Trophoblast cell (in vitro differentiated cells and primary cell): ENCODE data around the gene MYPOP.

ENCODE experiments used
- DNase-seq, 2 donors: peaks; one replicate each; pipeline ENCODE4 v3.0.0-alpha.2; 2016
- H2AFZ ChIP-seq: 2 replicates; pipeline ENCODE4 v1.6.1; 2013; ENCODE audit warnings: low read length, moderate library complexity, mild to moderate bottlenecking; ENCODE audit not compliant: insufficient read depth, poor library complexity
- H2AK5ac ChIP-seq: 2 replicates; pipeline ENCODE4 v1.6.1; 2013; ENCODE audit warnings: mild to moderate bottlenecking, low read length
- H2BK120ac ChIP-seq: 2 replicates; pipeline ENCODE4 v1.6.1; 2013; ENCODE audit warnings: low read length, mild to moderate bottlenecking, moderate library complexity; ENCODE audit not compliant: insufficient read depth, poor library complexity
- H2BK12ac ChIP-seq: 2 replicates; pipeline ENCODE4 v1.6.1; 2013; ENCODE audit warnings: mild to moderate bottlenecking, low read length, moderate library complexity
- H2BK5ac ChIP-seq: 2 replicates; pipeline ENCODE4 v1.6.1; 2013; ENCODE audit warnings: low read length, low read depth, moderate library complexity, mild to moderate bottlenecking; ENCODE audit not compliant: poor library complexity
- H3K14ac ChIP-seq: 2 replicates; pipeline ENCODE4 v1.6.1; 2013; ENCODE audit warnings: mild to moderate bottlenecking, low read length
- H3K18ac ChIP-seq: 2 replicates; pipeline ENCODE4 v1.6.1; 2013; ENCODE audit warnings: mild to moderate bottlenecking, low read length
- H3K23ac ChIP-seq: 2 replicates; pipeline ENCODE4 v1.6.1; 2013; ENCODE audit warnings: low read length
- H3K27ac ChIP-seq: 2 replicates; pipeline ENCODE4 v1.5.1; 2013; ENCODE audit warnings: low read depth, mild to moderate bottlenecking, inconsistent platforms, low read length, moderate library complexity
- H3K27me3 ChIP-seq: 2 replicates; pipeline ENCODE4 v1.6.1; 2013; ENCODE audit warnings: inconsistent platforms, mild to moderate bottlenecking, low read length, moderate library complexity; ENCODE audit not compliant: insufficient read depth
- H3K36me3 ChIP-seq, 2 experiments: 1 replicate in 1 of 2; 2 replicates in 1 of 2; pipeline ENCODE4 v1.6.1; 2013; ENCODE audit warnings: low read length in 2 of 2, mild to moderate bottlenecking in 2 of 2, moderate library complexity in 1 of 2; ENCODE audit not compliant: insufficient read depth in 2 of 2, control insufficient read depth in 1 of 2
- H3K4ac ChIP-seq: 2 replicates; pipeline ENCODE4 v1.6.1; 2013; ENCODE audit warnings: low read depth, mild to moderate bottlenecking, low read length, moderate library complexity
- H3K4me1 ChIP-seq, 2 experiments: 1 replicate in 1 of 2; 2 replicates in 1 of 2; pipeline ENCODE4 v1.6.1; 2013; ENCODE audit warnings: low read length in 2 of 2, mild to moderate bottlenecking in 2 of 2, moderate library complexity in 1 of 2; ENCODE audit not compliant: insufficient read depth in 2 of 2, control insufficient read depth in 1 of 2
- H3K4me2 ChIP-seq: 2 replicates; pipeline ENCODE4 v1.6.1; 2013; ENCODE audit warnings: inconsistent platforms, mild to moderate bottlenecking, low read length, moderate library complexity
- H3K4me3 ChIP-seq: 2 replicates; pipeline ENCODE4 v1.5.1; 2013; ENCODE audit warnings: mild to moderate bottlenecking, low read depth, low read length, inconsistent platforms
- H3K79me1 ChIP-seq: one replicate; pipeline ENCODE4 v1.6.1; 2013; ENCODE audit warnings: low read length
- H3K79me2 ChIP-seq: 2 replicates; pipeline ENCODE4 v1.6.1; 2013; ENCODE audit warnings: low read length, mild to moderate bottlenecking; ENCODE audit not compliant: control insufficient read depth, insufficient read depth, poor library complexity
- H3K9ac ChIP-seq: 2 replicates; pipeline ENCODE4 v1.6.1; 2013; ENCODE audit warnings: mild to moderate bottlenecking, low read length
- H3K9me3 ChIP-seq: 2 replicates; pipeline ENCODE4 v1.6.1; 2013; ENCODE audit warnings: low read depth, mild to moderate bottlenecking, control low read depth, inconsistent platforms, low read length; ENCODE audit not compliant: insufficient read depth
- H4K12ac ChIP-seq: 2 replicates; pipeline ENCODE4 v1.6.1; 2013; ENCODE audit warnings: low read depth, mild to moderate bottlenecking, low read length, moderate library complexity
- H4K8ac ChIP-seq: 2 replicates; pipeline ENCODE4 v1.6.1; 2013; ENCODE audit warnings: low read depth, mild to moderate bottlenecking, low read length, moderate library complexity
- H4K91ac ChIP-seq: one replicate; pipeline ENCODE4 v1.6.1; 2013; ENCODE audit warnings: low read depth, mild to moderate bottlenecking, low read length, moderate library complexity
- WGBS: extraction: QIAGEN DNeasy Blood & Tissue Kit; methylation state at CpG from one replicate; pipeline ENCODE4 v1.1.7; 2013; ENCODE audit warnings: missing lambda C conversion rate; ENCODE audit not compliant: insufficient read length, insufficient coverage; ENCODE audit errors: extremely low coverage; 5-methylcytosine and 5-hydroxymethylcytosine counted together

Gene MYPOP

GRCh38 chr19:45881909-45882528 is 20.4 kb downstream of the MYPOP start:
- H3K9ac ChIP-seq = peak overlapping the region; percentile 59
- WGBS = no CpG with 5 or more reads among the region's 4 CpGs

GRCh38 chr19:45881082-45881908 is 21.1 kb downstream of the MYPOP start:
- H2BK5ac ChIP-seq = no peak overlapping the region
- H3K23ac ChIP-seq = no peak overlapping the region
- H3K27me3 ChIP-seq = no peaks in the 10 kb centered on the region
- H3K4me3 ChIP-seq = no peak overlapping the region
- H3K9me3 ChIP-seq = peaks cover 5% of the 10 kb centered on the region
- peaks cover 5% of the 10 kb centered on the region for H3K79me2 ChIP-seq
- H3K9ac ChIP-seq = no peak overlapping the region
- no peak overlapping the region for H2BK12ac ChIP-seq
- H3K36me3 ChIP-seq = peaks cover 9 to 12% of the 10 kb centered on the region in 2 experiments
- H3K4ac ChIP-seq = no peak overlapping the region
- H3K14ac ChIP-seq = no peak overlapping the region
- peaks cover 18% of the 10 kb centered on the region for H3K79me1 ChIP-seq
- H3K18ac ChIP-seq = no peak overlapping the region
- H2BK120ac ChIP-seq = no peak overlapping the region
- H4K91ac ChIP-seq = no peak overlapping the region
- H3K27ac ChIP-seq = no peak overlapping the region
- H4K12ac ChIP-seq = no peak overlapping the region
- no peak overlapping the region for H2AFZ ChIP-seq
- H2AK5ac ChIP-seq = no peak overlapping the region
- H3K4me1 ChIP-seq = peaks cover 17 to 28% of the 10 kb centered on the region in 2 experiments
- no CpG with 5 or more reads among the region's 10 CpGs for WGBS
- H3K4me2 ChIP-seq = no peak overlapping the region
- H4K8ac ChIP-seq = no peak overlapping the region
- DNase-seq = no peak

More at GRCh38 chr19:45881909-45882528, 20.4 kb downstream of the MYPOP start:
- H2AFZ ChIP-seq = peak overlapping the region; percentile 30
- H4K8ac ChIP-seq = peak overlapping the region; percentile 84
- H3K9me3 ChIP-seq = peaks cover 5% of the 10 kb centered on the region
- peaks cover 15 to 23% of the 10 kb centered on the region in 2 experiments for H3K4me1 ChIP-seq
- H2BK12ac ChIP-seq = peak overlapping the region; percentile 23
- no peak overlapping the region for H3K27ac ChIP-seq
- no peak overlapping the region for H3K4me3 ChIP-seq
- H3K14ac ChIP-seq = peak overlapping the region; percentile 36
- H3K79me2 ChIP-seq = peaks cover 3% of the 10 kb centered on the region
- peak overlapping the region; percentile 57 for H2AK5ac ChIP-seq
- no peak overlapping the region for H2BK5ac ChIP-seq
- peak overlapping the region; percentile 30 for H2BK120ac ChIP-seq
- H4K91ac ChIP-seq = peak overlapping the region; percentile 58
- H3K23ac ChIP-seq = no peak overlapping the region
- peaks cover 9 to 12% of the 10 kb centered on the region in 2 experiments for H3K36me3 ChIP-seq
- H3K4me2 ChIP-seq = peak overlapping the region; percentile 75
- peak overlapping the region; percentile 66 for H3K4ac ChIP-seq
- H4K12ac ChIP-seq = peak overlapping the region; percentile 19
- DNase-seq = no peak
- peak overlapping the region; percentile 77 for H3K18ac ChIP-seq
- peaks cover 19% of the 10 kb centered on the region for H3K79me1 ChIP-seq
- no peaks in the 10 kb centered on the region for H3K27me3 ChIP-seq

GRCh38 chr19:45879971-45880370 is 22.4 kb downstream of the MYPOP start:
- Histone ChIP-seq H4K91ac (no peak overlapping the region), H3K9me3 (peaks cover 2% of the 10 kb centered on the region), H2BK12ac (no peak overlapping the region), H2BK120ac (no peak overlapping the region), H3K79me1 (peaks cover 11% of the 10 kb centered on the region), H3K79me2 (peaks cover 3% of the 10 kb centered on the region), H3K36me3 (peaks cover 9 to 12% of the 10 kb centered on the region in 2 experiments), H3K18ac (no peak overlapping the region), H2AK5ac (no peak overlapping the region), H3K4me2 (no peak overlapping the region), H3K4me1 (peaks cover 18 to 29% of the 10 kb centered on the region in 2 experiments), H3K23ac (no peak overlapping the region), H2BK5ac (no peak overlapping the region), H2AFZ (no peak overlapping the region), H3K9ac (no peak overlapping the region), H3K4ac (no peak overlapping the region), H3K27ac (no peak overlapping the region), H4K8ac (no peak overlapping the region), H4K12ac (no peak overlapping the region), H3K27me3 (no peaks in the 10 kb centered on the region), H3K4me3 (no peak overlapping the region), H3K14ac (no peak overlapping the region)
- no CpG with 5 or more reads among the region's 2 CpGs for WGBS
- no peak for DNase-seq

GRCh38 chr19:45879055-45879454 is 23.4 kb downstream of the MYPOP start:
- Histone ChIP-seq H2BK5ac (no peak overlapping the region), H3K4ac (no peak overlapping the region), H3K4me3 (no peak overlapping the region), H3K4me2 (no peak overlapping the region), H4K91ac (no peak overlapping the region), H3K14ac (no peak overlapping the region), H4K8ac (no peak overlapping the region), H2AFZ (no peak overlapping the region), H4K12ac (no peak overlapping the region), H2AK5ac (no peak overlapping the region), H3K27me3 (no peaks in the 10 kb centered on the region), H3K79me1 (peaks cover 11% of the 10 kb centered on the region), H3K27ac (no peak overlapping the region), H2BK120ac (no peak overlapping the region), H3K79me2 (peaks cover 3% of the 10 kb centered on the region), H3K9me3 (peaks cover 2% of the 10 kb centered on the region), H3K18ac (no peak overlapping the region), H3K36me3 (peaks cover 5% of the 10 kb centered on the region in 2 experiments), H3K4me1 (peaks cover 13 to 26% of the 10 kb centered on the region in 2 experiments), H3K23ac (no peak overlapping the region), H2BK12ac (no peak overlapping the region), H3K9ac (no peak overlapping the region)
- no peak for DNase-seq
- WGBS = no CpG with 5 or more reads among the region's 8 CpGs
